Loucy (cell line): ENCODE data around the gene TMEM232.

Experiments
- H2AFZ ChIP-seq: fragments of 200-600 bp; sonication (generic); 2 replicates; pipeline ENCODE4 v1.6.0; 2016; ENCODE audit warnings: antibody characterized with exemption, mild to moderate bottlenecking, low read length, moderate library complexity
- H3F3A ChIP-seq: fragments of 200-600 bp; 2 replicates; pipeline ENCODE4 v1.6.0; 2016; ENCODE audit warnings: antibody characterized with exemption, low read depth, mild to moderate bottlenecking
- H3K27me3 ChIP-seq: fragments of 200-600 bp; sonication (generic); 2 replicates; pipeline ENCODE4 v1.6.1; 2014; ENCODE audit warnings: low read length, mild to moderate bottlenecking; ENCODE audit not compliant: insufficient read depth, poor library complexity, severe bottlenecking
- H3K36me3 ChIP-seq: fragments of 200-600 bp; sonication (generic); 2 replicates; pipeline ENCODE4 v1.6.1; 2016; ENCODE audit warnings: low read length; ENCODE audit not compliant: insufficient read depth
- H3K4me1 ChIP-seq: fragments of 200-600 bp; sonication (generic); 2 replicates; pipeline ENCODE4 v1.5.1; 2014; ENCODE audit warnings: low read length, mild to moderate bottlenecking; ENCODE audit not compliant: insufficient read depth, poor library complexity, severe bottlenecking
- H3K4me2 ChIP-seq: fragments of 200-600 bp; sonication (generic); 2 replicates; pipeline ENCODE4 v1.6.0; 2014; ENCODE audit warnings: antibody characterized with exemption, low read length, low read depth, mild to moderate bottlenecking; ENCODE audit not compliant: poor library complexity, severe bottlenecking
- H3K4me3 ChIP-seq: fragments of 200-600 bp; sonication (generic); 2 replicates; pipeline ENCODE4 v1.5.1; 2014; ENCODE audit warnings: low read length, mild to moderate bottlenecking, mixed read lengths; ENCODE audit not compliant: poor library complexity, severe bottlenecking
- H3K79me2 ChIP-seq: fragments of 200-600 bp; sonication (generic); 2 replicates; pipeline ENCODE4 v1.6.1; 2014; ENCODE audit warnings: low read length; ENCODE audit not compliant: insufficient read depth
- H3K9ac ChIP-seq: fragments of 200-600 bp; sonication (generic); 2 replicates; pipeline ENCODE4 v1.6.0; 2014; ENCODE audit warnings: mild to moderate bottlenecking, low read depth, low read length, moderate library complexity; ENCODE audit not compliant: poor library complexity, severe bottlenecking
- H3K9me2 ChIP-seq: fragments of 200-600 bp; sonication (generic); replicated peaks from 2 replicates; pipeline ENCODE4 v1.6.1; 2016; ENCODE audit warnings: low read depth, low read length, mixed read lengths
- H3K9me3 ChIP-seq: fragments of 200-600 bp; sonication (generic); 2 replicates; pipeline ENCODE4 v1.6.1; 2014; ENCODE audit warnings: mild to moderate bottlenecking, antibody characterized with exemption, low read length, low read depth; ENCODE audit not compliant: insufficient read depth
- H4K20me1 ChIP-seq: fragments of 200-600 bp; sonication (generic); 2 replicates; pipeline ENCODE4 v1.6.0; 2014; ENCODE audit warnings: antibody characterized with exemption, low read length, mild to moderate bottlenecking; ENCODE audit not compliant: insufficient read depth, poor library complexity, severe bottlenecking
- EZH2phosphoT487 ChIP-seq: fragments of 200-600 bp; IDR thresholded peaks from 2 replicates; pipeline ENCODE4 v1.6.1; 2018; ENCODE audit warnings: antibody characterized with exemption, mild to moderate bottlenecking, moderate library complexity, borderline replicate concordance
- TF ChIP-seq, protein P1 (sequence below): fragments of 200-600 bp; sonication (generic); conservative IDR thresholded peaks from 2 replicates; pipeline ENCODE4 v1.5.1; 2014; ENCODE audit warnings: mild to moderate bottlenecking, antibody characterized with exemption, low read length

TMEM232 gene

DNA sequence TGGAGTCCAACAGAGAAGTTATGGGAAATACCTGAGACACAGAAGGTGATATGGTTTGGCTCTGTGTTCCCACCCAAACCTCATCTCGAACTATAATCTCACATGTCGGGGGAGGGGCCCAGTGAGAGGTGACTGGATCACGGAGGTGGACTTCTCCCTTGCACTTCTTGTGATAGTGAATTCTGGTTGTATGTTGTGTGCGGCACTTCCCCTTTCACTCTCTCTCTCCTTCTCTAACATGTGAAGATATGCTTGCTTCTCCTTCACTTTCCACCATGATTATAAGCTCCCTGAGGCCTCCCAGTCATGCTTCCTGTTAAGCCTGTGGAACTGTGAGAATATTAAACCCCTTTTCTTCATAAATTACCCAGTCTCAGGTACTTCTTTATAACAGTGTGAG, 96.1 kb downstream of the TMEM232 start:
- no peaks in the 10 kb centered on the region for H3F3A ChIP-seq
- H4K20me1 ChIP-seq, result no peaks in the 10 kb centered on the region
- H3K9ac ChIP-seq, result no peak overlapping the region
- no peaks in the 10 kb centered on the region for H3K79me2 ChIP-seq
- H3K9me3 ChIP-seq, result no peaks in the 10 kb centered on the region
- no peaks in the 10 kb centered on the region for H3K27me3 ChIP-seq
- no peak overlapping the region for H3K4me2 ChIP-seq
- no peak overlapping the region for H3K4me3 ChIP-seq
- no peaks in the 10 kb centered on the region for H3K4me1 ChIP-seq
- no peak for TF ChIP-seq EZH2phosphoT487
- TF ChIP-seq, protein P1, sequence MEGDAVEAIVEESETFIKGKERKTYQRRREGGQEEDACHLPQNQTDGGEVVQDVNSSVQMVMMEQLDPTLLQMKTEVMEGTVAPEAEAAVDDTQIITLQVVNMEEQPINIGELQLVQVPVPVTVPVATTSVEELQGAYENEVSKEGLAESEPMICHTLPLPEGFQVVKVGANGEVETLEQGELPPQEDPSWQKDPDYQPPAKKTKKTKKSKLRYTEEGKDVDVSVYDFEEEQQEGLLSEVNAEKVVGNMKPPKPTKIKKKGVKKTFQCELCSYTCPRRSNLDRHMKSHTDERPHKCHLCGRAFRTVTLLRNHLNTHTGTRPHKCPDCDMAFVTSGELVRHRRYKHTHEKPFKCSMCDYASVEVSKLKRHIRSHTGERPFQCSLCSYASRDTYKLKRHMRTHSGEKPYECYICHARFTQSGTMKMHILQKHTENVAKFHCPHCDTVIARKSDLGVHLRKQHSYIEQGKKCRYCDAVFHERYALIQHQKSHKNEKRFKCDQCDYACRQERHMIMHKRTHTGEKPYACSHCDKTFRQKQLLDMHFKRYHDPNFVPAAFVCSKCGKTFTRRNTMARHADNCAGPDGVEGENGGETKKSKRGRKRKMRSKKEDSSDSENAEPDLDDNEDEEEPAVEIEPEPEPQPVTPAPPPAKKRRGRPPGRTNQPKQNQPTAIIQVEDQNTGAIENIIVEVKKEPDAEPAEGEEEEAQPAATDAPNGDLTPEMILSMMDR, result no peak
- H2AFZ ChIP-seq, result no peak overlapping the region
- no peaks in the 10 kb centered on the region for H3K36me3 ChIP-seq
- no peaks in the 10 kb centered on the region for H3K9me2 ChIP-seq

DNA sequence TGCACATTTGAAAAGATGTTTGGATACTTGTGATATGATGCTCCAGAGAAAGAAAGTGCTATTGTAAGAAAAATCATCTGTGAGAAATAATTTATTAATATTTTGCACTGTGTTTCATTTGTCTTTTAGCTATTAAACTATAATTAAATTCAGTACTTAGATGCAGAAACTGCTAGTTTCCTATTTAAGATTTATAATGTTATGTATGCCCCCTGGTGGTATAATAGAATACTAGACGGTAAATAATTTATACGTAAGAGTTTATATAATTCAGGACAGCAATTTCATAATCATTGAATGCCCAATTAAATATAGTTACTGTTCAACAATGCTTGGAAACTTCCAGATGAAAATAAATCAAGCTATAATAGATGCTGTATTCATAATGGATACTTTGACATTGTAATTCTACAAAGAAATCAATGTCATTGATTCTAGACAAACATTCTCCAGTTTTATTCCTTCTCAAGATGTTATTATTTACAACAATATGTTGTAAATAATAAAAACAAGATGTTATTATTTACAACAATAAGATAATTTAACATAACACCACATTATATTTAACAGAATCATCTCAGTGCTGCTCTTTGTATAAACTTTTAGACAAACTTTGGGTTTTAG, 101.0 kb downstream of the TMEM232 start:
- no peaks in the 10 kb centered on the region for H3K79me2 ChIP-seq
- no peak overlapping the region for H3K4me2 ChIP-seq
- H3K9me2 ChIP-seq, result no peaks in the 10 kb centered on the region
- no peak overlapping the region for H2AFZ ChIP-seq
- H3F3A ChIP-seq, result no peaks in the 10 kb centered on the region
- no peak overlapping the region for H3K9ac ChIP-seq
- no peak for TF ChIP-seq EZH2phosphoT487
- TF ChIP-seq, protein P1, result peak; percentile 52
- H4K20me1 ChIP-seq, result no peaks in the 10 kb centered on the region
- H3K4me1 ChIP-seq, result no peaks in the 10 kb centered on the region
- no peak overlapping the region for H3K4me3 ChIP-seq
- H3K36me3 ChIP-seq, result no peaks in the 10 kb centered on the region
- H3K9me3 ChIP-seq, result no peaks in the 10 kb centered on the region
- H3K27me3 ChIP-seq, result no peaks in the 10 kb centered on the region

DNA sequence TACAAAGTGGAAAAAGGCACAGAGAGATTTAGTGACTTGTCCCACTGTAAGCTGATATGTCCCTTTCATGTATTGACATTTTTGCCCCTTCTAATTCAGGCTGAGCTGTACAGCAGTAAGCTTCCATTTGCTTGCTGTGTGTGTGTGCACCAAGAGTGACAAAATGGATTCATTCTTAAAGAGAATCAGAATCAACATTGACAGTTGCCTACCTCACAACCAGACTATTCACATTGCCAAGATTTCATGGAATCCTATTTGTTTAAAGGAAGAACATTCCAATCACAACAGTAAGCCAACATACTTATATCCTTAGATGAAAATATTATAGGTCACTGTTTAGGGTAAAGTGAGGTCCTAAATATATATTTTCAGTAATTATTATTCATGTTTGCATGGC, 102.6 kb downstream of the TMEM232 start:
- Histone ChIP-seq H3K27me3 (no peaks in the 10 kb centered on the region), H3K36me3 (no peaks in the 10 kb centered on the region), H2AFZ (no peak overlapping the region), H3F3A (no peaks in the 10 kb centered on the region), H3K4me2 (no peak overlapping the region), H3K79me2 (no peaks in the 10 kb centered on the region), H3K4me1 (no peaks in the 10 kb centered on the region), H3K9ac (no peak overlapping the region), H3K4me3 (no peak overlapping the region), H4K20me1 (no peaks in the 10 kb centered on the region), H3K9me3 (no peaks in the 10 kb centered on the region), H3K9me2 (no peaks in the 10 kb centered on the region)
- TF ChIP-seq, protein P1, result no peak
- TF ChIP-seq EZH2phosphoT487, result no peak
